Natural killer cell (primary cell): Measurements from ENCODE around the gene PRKCD. TPM values are rescaled to one million over a fixed set of nuclear protein-coding genes. Genes with fewer than 3 reads are reported as not detected.
A peak's percentile ranks its signal among the peaks of the same experiment; 100 is the strongest.

Source experiments
- ATAC-seq, 3 donors: fragments of 150-1000 bp in 2 of 3; fragments of 200-7000 bp in 1 of 3; cut with Tn5 transposase; 1 replicate in 1 of 3; 2 replicates in 2 of 3; pipeline ENCODE4 v1.10.0; 2021; ENCODE audit warnings: mild to moderate bottlenecking in 2 of 3, moderate library complexity in 2 of 3
- DNase-seq, 2 donors: peaks; one replicate each; pipeline versions ENCODE4 v3.0.0 to v3.0.0-alpha.2; 2013 to 2021; ENCODE audit warnings: mixed read lengths in 1 of 2
- H3K27ac ChIP-seq: one replicate; pipeline ENCODE4 v1.5.1; 2013; ENCODE audit warnings: mild to moderate bottlenecking, low read length
- H3K27me3 ChIP-seq: one replicate; pipeline ENCODE4 v1.6.1; 2013; ENCODE audit warnings: low read length; ENCODE audit not compliant: control insufficient read depth, insufficient read depth
- H3K36me3 ChIP-seq: one replicate; pipeline ENCODE4 v1.6.1; 2013; ENCODE audit warnings: low read length; ENCODE audit not compliant: control insufficient read depth, insufficient read depth
- H3K4me1 ChIP-seq: one replicate; pipeline ENCODE4 v1.6.1; 2013; ENCODE audit warnings: low read length; ENCODE audit not compliant: control insufficient read depth, insufficient read depth
- H3K4me3 ChIP-seq: one replicate; pipeline ENCODE4 v1.5.1; 2013; ENCODE audit warnings: low read length
- H3K9me3 ChIP-seq: one replicate; pipeline ENCODE4 v1.6.1; 2013; ENCODE audit warnings: low read length; ENCODE audit not compliant: control insufficient read depth, insufficient read depth
- H3K27ac Mint-ChIP-seq, 2 donors: one replicate each; pipeline ENCODE4 v1.8.0; 2022; ENCODE audit warnings: mild to moderate bottlenecking in 2 of 2, mixed read lengths in 2 of 2, moderate library complexity in 1 of 2
- H3K27me3 Mint-ChIP-seq, 2 donors: one replicate each; pipeline ENCODE4 v1.8.0; 2022; ENCODE audit warnings: low read depth in 2 of 2, mixed read lengths in 2 of 2
- H3K36me3 Mint-ChIP-seq: one replicate; pipeline ENCODE4 v1.8.0; 2022; ENCODE audit warnings: mixed read lengths
- H3K4me1 Mint-ChIP-seq, 2 donors: one replicate each; pipeline ENCODE4 v1.8.0; 2022; ENCODE audit warnings: mixed read lengths in 2 of 2
- H3K4me3 Mint-ChIP-seq: one replicate; pipeline ENCODE4 v1.8.0; 2022; ENCODE audit warnings: mild to moderate bottlenecking, moderate library complexity, mixed read lengths
- H3K9me3 Mint-ChIP-seq, 2 donors: one replicate each; pipeline ENCODE4 v1.8.0; 2022; ENCODE audit warnings: mixed read lengths in 2 of 2
- WGBS: methylation state at CpG from one replicate; pipeline ENCODE4 v1.1.7; 2013; ENCODE audit warnings: missing lambda C conversion rate; ENCODE audit not compliant: insufficient coverage; 5-methylcytosine and 5-hydroxymethylcytosine counted together
- intact Hi-C: fragments of 100-400 bp; cut with micrococcal nuclease; formaldehyde crosslinking; loops from one replicate; pipeline ENCODE4 v1.14.2; 2022
- total RNA-seq, 4 donors: library from RNA; stranded (reverse); fragments of 120-200 nt in 1 of 4; gene quantifications; one replicate each; pipeline versions ENCODE4 v1.2.3 to v1.2.4, GENCODE V29; 2013 to 2022
- TF ChIP-seq, protein P1 (sequence below): fragments of 200-600 bp; IDR thresholded peaks from one replicate; pipeline ENCODE4 v1.8.0; 2022; ENCODE audit warnings: antibody characterized with exemption

The PRKCD gene
- total RNA-seq, 3 donors from 2014 or later (not counting 1 experiment from before 2014, with no cell fraction given): 31.7 to 60.0 (median 36.3) TPM

DNA sequence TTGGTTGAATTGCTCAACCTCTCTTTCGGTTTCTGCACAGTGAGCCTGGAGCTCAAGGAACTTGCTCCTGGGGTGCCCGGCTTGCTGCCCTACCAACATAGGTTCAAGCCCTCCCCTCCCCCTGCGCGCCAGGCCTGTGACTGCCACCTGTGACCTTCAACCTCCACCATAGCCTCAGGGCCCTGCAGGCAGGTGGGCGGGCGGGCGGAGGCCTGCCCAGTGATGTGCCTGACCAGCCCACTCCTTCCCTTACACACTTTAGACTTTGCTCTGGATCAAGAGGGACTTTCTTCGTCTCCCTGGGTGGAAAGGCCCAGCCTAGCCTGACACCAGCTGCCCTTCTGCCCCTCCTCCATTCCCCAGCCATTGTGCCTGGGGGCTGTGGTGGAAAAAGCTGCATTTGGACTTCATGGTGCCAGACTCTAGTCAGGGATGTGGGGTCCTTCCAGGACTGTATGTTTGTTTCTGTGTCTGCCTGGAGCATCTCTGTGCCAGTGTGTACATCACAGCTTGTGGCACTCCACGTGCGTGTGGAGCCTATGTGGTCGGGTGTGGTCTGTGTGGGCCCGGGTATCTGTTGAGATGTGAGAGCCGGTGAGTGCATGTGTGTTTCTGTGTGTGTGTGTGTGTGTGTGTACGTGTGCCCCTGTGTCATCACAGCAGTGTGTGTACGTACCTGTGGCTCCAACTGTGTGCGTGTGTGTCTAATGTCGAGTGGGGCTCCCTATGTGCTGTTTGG, 9.5 kb downstream of the PRKCD start:
- peak; percentile 54 to 63 (median 58) for ATAC-seq
- H3K4me1 Mint-ChIP-seq: peaks cover 59 to 78% of the 10 kb centered on the region in 2 donors

DNA sequence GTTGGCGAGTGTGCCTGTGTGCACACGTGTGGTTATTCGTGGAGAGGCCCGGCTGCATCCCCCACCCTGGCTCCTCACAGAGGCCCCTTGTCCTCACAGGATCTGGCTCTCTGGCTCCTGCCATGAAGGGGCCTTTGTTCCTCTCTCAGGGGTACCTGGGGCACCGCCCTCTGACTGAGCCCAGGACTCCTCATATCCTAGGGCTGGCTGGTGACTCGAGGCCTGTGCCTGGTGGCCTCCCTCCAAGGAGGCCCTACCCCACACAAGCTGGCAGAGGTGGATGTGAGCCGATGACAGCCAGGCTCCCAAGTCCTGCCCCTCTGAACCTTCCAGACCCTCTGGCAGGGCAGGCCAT, 10.0 kb downstream of the PRKCD start:
- Mint-ChIP-seq H3K27ac (peak overlapping the region in 1 of 2 donors; percentile 50), H3K4me3 (no peak overlapping the region), H3K9me3 (no peaks in the 10 kb centered on the region), H3K4me1 (peaks cover 59 to 78% of the 10 kb centered on the region in 2 donors), H3K36me3 (no peaks in the 10 kb centered on the region), H3K27me3 (no peaks in the 10 kb centered on the region)
- H3K36me3 ChIP-seq: peaks cover 14% of the 10 kb centered on the region
- ATAC-seq (no peak), DNase-seq (no peak)
- peaks cover 87% of the 10 kb centered on the region for H3K4me1 ChIP-seq
- no peak overlapping the region for H3K4me3 ChIP-seq
- intact Hi-C loops: no loop called here
- no peak overlapping the region for H3K27ac ChIP-seq
- WGBS: 87% methylated on average over 7 of the region's 7 CpGs
- no peaks in the 10 kb centered on the region for H3K9me3 ChIP-seq
- no peaks in the 10 kb centered on the region for H3K27me3 ChIP-seq
- TF ChIP-seq, protein P1, sequence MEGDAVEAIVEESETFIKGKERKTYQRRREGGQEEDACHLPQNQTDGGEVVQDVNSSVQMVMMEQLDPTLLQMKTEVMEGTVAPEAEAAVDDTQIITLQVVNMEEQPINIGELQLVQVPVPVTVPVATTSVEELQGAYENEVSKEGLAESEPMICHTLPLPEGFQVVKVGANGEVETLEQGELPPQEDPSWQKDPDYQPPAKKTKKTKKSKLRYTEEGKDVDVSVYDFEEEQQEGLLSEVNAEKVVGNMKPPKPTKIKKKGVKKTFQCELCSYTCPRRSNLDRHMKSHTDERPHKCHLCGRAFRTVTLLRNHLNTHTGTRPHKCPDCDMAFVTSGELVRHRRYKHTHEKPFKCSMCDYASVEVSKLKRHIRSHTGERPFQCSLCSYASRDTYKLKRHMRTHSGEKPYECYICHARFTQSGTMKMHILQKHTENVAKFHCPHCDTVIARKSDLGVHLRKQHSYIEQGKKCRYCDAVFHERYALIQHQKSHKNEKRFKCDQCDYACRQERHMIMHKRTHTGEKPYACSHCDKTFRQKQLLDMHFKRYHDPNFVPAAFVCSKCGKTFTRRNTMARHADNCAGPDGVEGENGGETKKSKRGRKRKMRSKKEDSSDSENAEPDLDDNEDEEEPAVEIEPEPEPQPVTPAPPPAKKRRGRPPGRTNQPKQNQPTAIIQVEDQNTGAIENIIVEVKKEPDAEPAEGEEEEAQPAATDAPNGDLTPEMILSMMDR: no peak

More for the DNA sequence above, 9.5 kb downstream of the PRKCD start:
- 43% methylated on average over 17 of the region's 17 CpGs for WGBS
- no peak for DNase-seq
- Histone ChIP-seq H3K36me3 (peaks cover 14% of the 10 kb centered on the region), H3K27me3 (no peaks in the 10 kb centered on the region), H3K4me3 (no peak overlapping the region), H3K4me1 (peaks cover 92% of the 10 kb centered on the region), H3K9me3 (no peaks in the 10 kb centered on the region), H3K27ac (no peak overlapping the region)
- H3K27me3 Mint-ChIP-seq: no peaks in the 10 kb centered on the region
- TF ChIP-seq, protein P1: no peak
- no peaks in the 10 kb centered on the region for H3K9me3 Mint-ChIP-seq
- H3K4me3 Mint-ChIP-seq: peak overlapping the region; percentile 59
- H3K27ac Mint-ChIP-seq: peak overlapping the region in 1 of 2 donors; percentile 50
- intact Hi-C loops: no loop called here
- no peaks in the 10 kb centered on the region for H3K36me3 Mint-ChIP-seq

DNA sequence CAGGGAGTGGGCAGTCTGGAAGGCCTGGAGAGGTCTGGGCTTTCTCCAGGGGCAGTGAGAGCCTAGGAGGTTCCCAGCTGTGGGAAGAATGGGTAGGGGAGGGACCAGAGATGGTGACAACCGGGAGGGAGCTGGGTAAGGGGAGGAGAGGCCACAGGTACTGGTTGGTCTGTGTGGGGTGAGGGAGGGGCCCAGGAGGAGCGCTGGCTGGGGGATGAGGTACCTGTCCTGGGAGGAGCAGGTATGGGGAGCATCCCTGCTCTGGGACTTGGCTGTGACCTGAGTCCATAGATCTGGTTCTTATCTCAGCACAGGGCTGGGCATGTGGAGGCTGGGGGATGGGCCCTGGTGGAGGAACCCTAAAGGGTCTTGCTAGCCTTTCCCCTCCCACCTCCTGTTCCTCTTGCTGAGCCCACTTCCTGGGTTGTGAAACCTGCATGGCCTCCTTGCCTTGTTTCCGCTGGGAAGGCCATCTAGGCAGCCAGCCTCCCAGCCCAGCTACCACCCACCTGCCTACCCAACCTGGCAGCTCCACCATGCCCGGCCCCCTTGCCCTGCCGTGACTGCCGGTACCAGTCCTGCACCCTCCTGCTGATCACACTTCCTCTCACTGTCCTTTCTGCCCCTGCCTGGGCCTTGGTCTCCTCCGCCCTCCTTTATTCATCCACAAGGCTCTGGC, 11.0 kb downstream of the PRKCD start:
- peaks cover 77% of the 10 kb centered on the region for H3K4me1 ChIP-seq
- H3K27ac ChIP-seq: no peak overlapping the region
- TF ChIP-seq, protein P1: no peak
- no peaks in the 10 kb centered on the region for H3K36me3 Mint-ChIP-seq
- H3K27me3 Mint-ChIP-seq: no peaks in the 10 kb centered on the region
- no peak overlapping the region for H3K4me3 ChIP-seq
- ATAC-seq (no peak), DNase-seq (no peak)
- H3K27me3 ChIP-seq: no peaks in the 10 kb centered on the region
- H3K9me3 ChIP-seq: no peaks in the 10 kb centered on the region
- intact Hi-C loops: no loop called here
- peaks cover 14% of the 10 kb centered on the region for H3K36me3 ChIP-seq
- H3K27ac Mint-ChIP-seq: peak overlapping the region in 1 of 2 donors; percentile 50
- no peaks in the 10 kb centered on the region for H3K9me3 Mint-ChIP-seq
- no peak overlapping the region for H3K4me3 Mint-ChIP-seq
- peaks cover 51 to 71% of the 10 kb centered on the region in 2 donors for H3K4me1 Mint-ChIP-seq
- 61% methylated on average over 7 of the region's 7 CpGs for WGBS
